Adrenal gland (tissue), 12 donors: ENCODE results near the gene SMARCC1. TPM values are rescaled to one million over a fixed set of nuclear protein-coding genes. Genes with fewer than 3 reads are reported as not detected.

ENCODE experiments used
- DNase-seq, 7 donors: peaks; one replicate each; pipeline ENCODE4 v3.0.0-alpha.2; 2019 to 2020
- H3K27ac ChIP-seq, 5 donors: fragments of 200-600 bp; sonication (generic) in 4 of 5; 1 replicate in 3 of 5; 2 replicates in 2 of 5; pipeline versions ENCODE4 v1.5.1 to v1.8.0; 2016 to 2020; ENCODE audit warnings: mild to moderate bottlenecking in 1 of 5
- H3K27me3 ChIP-seq: fragments of 200-600 bp; 2 replicates; pipeline ENCODE4 v1.8.0; 2021
- H3K36me3 ChIP-seq, 2 donors: fragments of 200-600 bp; replicated peaks in 1 of 2; 1 replicate in 1 of 2; 2 replicates in 1 of 2; pipeline versions ENCODE4 v1.5.1 to v1.8.0; 2018 to 2022
- H3K4me1 ChIP-seq, 2 donors: fragments of 200-600 bp; replicated peaks in 1 of 2; 1 replicate in 1 of 2; 2 replicates in 1 of 2; pipeline versions ENCODE4 v1.5.1 to v1.8.0; 2018 to 2021
- H3K4me3 ChIP-seq, 4 donors: fragments of 200-600 bp; sonication (generic) in 3 of 4; one replicate each; pipeline ENCODE4 v1.5.1; 2016 to 2018
- H3K9me3 ChIP-seq, 3 donors: fragments of 200-600 bp; sonication (generic) in 1 of 3; replicated peaks in 1 of 3; 1 replicate in 2 of 3; 2 replicates in 1 of 3; pipeline versions ENCODE4 v1.5.1 to v1.8.0; 2016 to 2021
- POLR2A ChIP-seq, 2 donors: fragments of 450-650 bp; IDR thresholded peaks; one replicate each; pipeline ENCODE4 v1.6.1; 2017; ENCODE audit warnings: antibody characterized with exemption in 2 of 2, mild to moderate bottlenecking in 2 of 2, moderate library complexity in 1 of 2
- WGBS, 4 donors: extraction: QIAGEN DNeasy Blood & Tissue Kit in 2 of 4; methylation state at CpG; one replicate each; pipeline versions ENCODE4 v1.1.5 to v1.1.7; 2013 to 2017; 5-methylcytosine and 5-hydroxymethylcytosine counted together
- intact Hi-C, 2 donors: fragments of 100-400 bp; cut with DNase I; formaldehyde crosslinking; loops; one replicate each; pipeline versions ENCODE4 v1.14.1 to v1.15.0; 2022 to 2023
- polyA plus RNA-seq, 3 donors: library from polyadenylated mRNA; stranded (reverse); fragments of 200-250 nt in 2 of 3; fragments of 350-450 nt in 1 of 3; fragmentation: Illumina TruSeq in 1 of 3; extraction: RNeasy Lipid Tissue Mini Kit (QIAGEN cat#74804) in 1 of 3; gene quantifications; one replicate each; pipeline ENCODE4 v1.2.3, GENCODE V29; 2013 to 2014
- total RNA-seq, 9 donors: library from RNA; depleted of rRNA in 4 of 9; stranded (reverse); fragments of >200 nt in 4 of 9; fragments of 120-200 nt in 1 of 9; fragmentation: NEBNext Ultra II Directional in 1 of 9; extraction: Animal tissue kit (Norgen Biotek cat#: 25700) in 1 of 9; gene quantifications; one replicate each; pipeline versions ENCODE4 v1.1.0 to v1.2.4, GENCODE V29; 2013 to 2023
- TF ChIP-seq, protein P1 (sequence below), 6 experiments: fragments of 450-650 bp in 4 of 6; fragments of 200-600 bp in 2 of 6; sonication (generic) in 1 of 6; IDR thresholded peaks; 1 replicate in 5 of 6; 2 replicates in 1 of 6; pipeline versions ENCODE4 v1.5.1 to v1.8.0; 2016 to 2021; ENCODE audit warnings: antibody characterized with exemption in 6 of 6, mild to moderate bottlenecking in 2 of 6, moderate library complexity in 1 of 6
- donor health status: healthy with polysubstance abuse.
- donor health status: Bipolar disorder and iron deficiency.
- donor health status: DM: yes; HTN: yes; CAD: no.
- donor health status: DM: no; HTN: no; CAD: no.
- donor health status: DM: no; HTN: no; CAD: no.
- donor health status: DM: yes; HTN: yes; CAD: no.

SMARCC1 gene
- total and polyA plus RNA-seq, 12 donors, result 5.5 to 47.4 (median 19.9) TPM

DNA sequence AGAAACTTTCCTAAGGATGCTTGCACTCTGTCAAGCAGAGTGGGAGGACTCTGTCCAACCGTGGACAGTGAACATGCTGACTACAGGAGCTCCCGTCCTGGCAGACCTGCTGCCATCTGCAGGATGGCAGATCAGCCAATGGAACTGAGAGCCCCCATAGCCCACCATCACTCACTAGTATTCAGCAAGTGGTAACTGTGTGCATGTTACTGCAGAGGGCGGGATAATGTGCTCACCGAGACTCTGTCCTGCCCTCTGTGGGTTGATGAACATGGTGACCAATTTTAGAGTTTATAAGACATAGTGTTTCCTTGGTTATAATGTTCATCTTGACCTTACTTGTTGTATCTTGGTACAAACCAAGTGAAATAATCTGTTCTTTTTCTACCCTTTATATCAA is 214.5 kb downstream of the SMARCC1 start:
- Histone ChIP-seq H3K36me3 (no peaks in the 10 kb centered on the region), H3K9me3 (no peaks in the 10 kb centered on the region), H3K27ac (no peak overlapping the region), H3K4me3 (no peak overlapping the region), H3K27me3 (no peaks in the 10 kb centered on the region), H3K4me1 (no peaks in the 10 kb centered on the region)
- intact Hi-C loops, result no loop called here
- DNase-seq, result no peak
- no peak for TF ChIP-seq POLR2A (IDR thresholded peaks at IDR 0.05)
- TF ChIP-seq, protein P1, sequence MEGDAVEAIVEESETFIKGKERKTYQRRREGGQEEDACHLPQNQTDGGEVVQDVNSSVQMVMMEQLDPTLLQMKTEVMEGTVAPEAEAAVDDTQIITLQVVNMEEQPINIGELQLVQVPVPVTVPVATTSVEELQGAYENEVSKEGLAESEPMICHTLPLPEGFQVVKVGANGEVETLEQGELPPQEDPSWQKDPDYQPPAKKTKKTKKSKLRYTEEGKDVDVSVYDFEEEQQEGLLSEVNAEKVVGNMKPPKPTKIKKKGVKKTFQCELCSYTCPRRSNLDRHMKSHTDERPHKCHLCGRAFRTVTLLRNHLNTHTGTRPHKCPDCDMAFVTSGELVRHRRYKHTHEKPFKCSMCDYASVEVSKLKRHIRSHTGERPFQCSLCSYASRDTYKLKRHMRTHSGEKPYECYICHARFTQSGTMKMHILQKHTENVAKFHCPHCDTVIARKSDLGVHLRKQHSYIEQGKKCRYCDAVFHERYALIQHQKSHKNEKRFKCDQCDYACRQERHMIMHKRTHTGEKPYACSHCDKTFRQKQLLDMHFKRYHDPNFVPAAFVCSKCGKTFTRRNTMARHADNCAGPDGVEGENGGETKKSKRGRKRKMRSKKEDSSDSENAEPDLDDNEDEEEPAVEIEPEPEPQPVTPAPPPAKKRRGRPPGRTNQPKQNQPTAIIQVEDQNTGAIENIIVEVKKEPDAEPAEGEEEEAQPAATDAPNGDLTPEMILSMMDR (IDR thresholded peaks at IDR 0.05), result no peak
- WGBS, 4 donors, result 79 to 88% (median 84%) methylated on average over 4 of the region's 4 CpGs

DNA sequence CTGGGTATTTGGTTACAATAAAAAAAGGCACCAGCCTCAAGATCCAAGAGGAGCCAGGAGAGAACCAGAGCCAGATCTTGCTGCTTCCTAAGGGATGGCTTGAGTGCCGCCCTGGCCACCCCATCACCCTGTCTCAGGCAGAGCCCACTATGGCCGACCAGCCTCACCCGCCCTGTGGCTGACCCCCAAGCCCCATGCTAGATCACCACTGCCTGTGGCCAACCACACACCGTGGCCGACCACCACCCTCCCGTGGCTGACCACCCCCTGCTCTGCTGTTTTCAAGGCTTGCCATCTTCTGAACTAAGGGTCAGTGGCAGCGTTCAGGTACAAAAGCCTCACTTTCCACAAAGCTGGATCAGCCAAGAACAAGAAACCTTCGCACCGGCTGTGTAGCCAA is 215.0 kb downstream of the SMARCC1 start:
- WGBS, 4 donors, result 91 to 94% (median 92%) methylated on average over 6 to 9 of the region's 9 CpGs
- intact Hi-C loops, result no loop called here
- TF ChIP-seq POLR2A (IDR thresholded peaks at IDR 0.05), result no peak
- TF ChIP-seq, protein P1 (IDR thresholded peaks at IDR 0.05), result no peak
- Histone ChIP-seq H3K36me3 (no peaks in the 10 kb centered on the region), H3K27ac (no peak overlapping the region), H3K9me3 (no peaks in the 10 kb centered on the region), H3K4me1 (no peaks in the 10 kb centered on the region), H3K4me3 (no peak overlapping the region), H3K27me3 (no peaks in the 10 kb centered on the region)
- no peak for DNase-seq

DNA sequence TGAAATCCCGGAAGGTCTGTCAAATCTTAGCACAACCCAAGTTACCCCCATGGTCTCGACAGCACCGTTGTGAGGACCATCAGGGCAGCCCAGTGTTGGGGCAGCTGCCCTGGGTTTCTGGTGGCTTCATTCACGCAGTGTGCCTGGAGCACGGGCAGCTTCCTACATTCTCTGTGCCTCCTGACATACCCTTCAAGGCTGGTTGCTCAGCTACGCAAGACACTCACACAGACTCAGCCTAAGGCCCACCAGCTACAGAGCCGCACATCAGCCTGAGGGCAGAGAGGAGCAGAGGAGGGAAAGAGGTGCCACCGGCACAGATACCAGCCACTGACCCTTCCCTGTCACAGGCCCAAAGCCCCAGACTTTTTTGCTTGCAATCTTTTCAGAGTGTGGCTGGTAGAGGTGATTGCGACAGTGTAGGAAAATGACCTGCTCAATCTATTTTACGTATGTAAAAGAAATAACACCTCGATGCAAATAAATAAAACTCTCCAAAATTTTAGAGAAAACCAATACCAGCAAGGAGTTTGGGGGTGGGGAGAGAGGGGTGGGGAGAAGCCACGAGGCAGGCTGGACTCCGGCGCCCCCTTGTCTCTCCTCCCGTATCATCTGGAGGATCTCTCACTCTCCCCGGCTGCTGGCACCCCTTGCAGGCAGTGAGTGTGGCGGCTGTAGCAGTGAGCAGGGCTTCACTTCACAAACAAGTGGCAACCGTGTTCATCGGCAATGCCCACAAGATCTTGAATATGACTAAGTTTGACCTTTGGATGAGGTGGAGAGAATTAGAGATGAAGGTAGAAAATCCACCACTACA is 215.8 kb downstream of the SMARCC1 start:
- TF ChIP-seq, protein P1 (IDR thresholded peaks at IDR 0.05), result no peak
- TF ChIP-seq POLR2A (IDR thresholded peaks at IDR 0.05), result no peak
- H3K9me3 ChIP-seq, result no peaks in the 10 kb centered on the region
- H3K4me3 ChIP-seq, result no peak overlapping the region
- H3K27me3 ChIP-seq, result no peaks in the 10 kb centered on the region
- intact Hi-C loops, result no loop called here
- H3K27ac ChIP-seq, result no peak overlapping the region
- H3K4me1 ChIP-seq, result no peaks in the 10 kb centered on the region
- no peaks in the 10 kb centered on the region for H3K36me3 ChIP-seq
- DNase-seq, result no peak
- 81 to 88% (median 86%) methylated on average over 17 to 19 of the region's 19 CpGs for WGBS, 4 donors

DNA sequence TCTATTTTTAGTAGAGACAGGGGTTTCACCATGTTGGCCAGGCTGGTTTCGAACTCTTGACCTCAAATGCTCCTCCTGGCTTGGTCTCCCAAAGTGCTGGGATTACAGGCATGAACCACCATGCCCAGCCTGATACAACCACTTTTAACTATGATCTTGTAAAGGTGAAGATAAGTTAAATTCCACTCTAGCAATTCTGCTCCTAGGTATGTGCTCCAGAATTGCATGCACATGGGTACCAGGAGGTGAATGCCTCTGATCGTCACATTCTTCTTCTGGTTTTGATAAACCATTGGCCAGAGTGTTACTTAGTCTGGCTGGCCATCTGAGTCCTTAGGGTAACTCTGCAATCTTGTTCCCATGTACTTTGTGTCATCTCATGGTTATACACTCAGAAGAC is 225.3 kb downstream of the SMARCC1 start:
- 97 to 100% (median 99%) methylated on average over 2 of the region's 2 CpGs for WGBS, 4 donors
- TF ChIP-seq POLR2A (IDR thresholded peaks at IDR 0.05), result no peak
- TF ChIP-seq, protein P1 (IDR thresholded peaks at IDR 0.05), result no peak
- no peak overlapping the region for H3K4me3 ChIP-seq
- no peaks in the 10 kb centered on the region for H3K27me3 ChIP-seq
- H3K9me3 ChIP-seq, result no peaks in the 10 kb centered on the region
- H3K36me3 ChIP-seq, result no peaks in the 10 kb centered on the region
- peaks cover 0 to 3% of the 10 kb centered on the region in 2 donors for H3K4me1 ChIP-seq
- intact Hi-C loops, result no loop called here
- no peak overlapping the region for H3K27ac ChIP-seq
- DNase-seq, result no peak
